ENCODE data around the gene OLFM4. TPM values are rescaled to one million over a fixed set of nuclear protein-coding genes. Genes with fewer than 3 reads are reported as not detected.

OLFM4 gene
- total and polyA plus RNA-seq, 5 experiments from 2014 or later, result not detected

GRCh38 chr13:53089951-53090350, 61.3 kb downstream of the OLFM4 start:
- Mint-ChIP-seq H3K36me3 (no peaks in the 10 kb centered on the region), H3K27me3 (peaks cover 0 to 7% (median 0%) of the 10 kb centered on the region in 5 donors), H3K4me1 (no peaks in the 10 kb centered on the region), H3K27ac (no peak overlapping the region), H3K9me3 (peaks cover 0 to 26% (median 7%) of the 10 kb centered on the region in 9 donors), H3K4me3 (no peak overlapping the region)
- POLR2A ChIA-PET, result no interaction called here
- ATAC-seq, result no peak
- DNase-seq, result no peak

GRCh38 chr13:53090461-53090860, 61.8 kb downstream of the OLFM4 start:
- no peak for ATAC-seq
- H3K4me3 Mint-ChIP-seq, result no peak overlapping the region
- peaks cover 0 to 26% (median 7%) of the 10 kb centered on the region in 9 donors for H3K9me3 Mint-ChIP-seq
- peaks cover 0 to 7% (median 0%) of the 10 kb centered on the region in 5 donors for H3K27me3 Mint-ChIP-seq
- no peak for DNase-seq
- H3K4me1 Mint-ChIP-seq, result no peaks in the 10 kb centered on the region
- H3K36me3 Mint-ChIP-seq, result no peaks in the 10 kb centered on the region
- POLR2A ChIA-PET, result no interaction called here
- no peak overlapping the region for H3K27ac Mint-ChIP-seq

DNA sequence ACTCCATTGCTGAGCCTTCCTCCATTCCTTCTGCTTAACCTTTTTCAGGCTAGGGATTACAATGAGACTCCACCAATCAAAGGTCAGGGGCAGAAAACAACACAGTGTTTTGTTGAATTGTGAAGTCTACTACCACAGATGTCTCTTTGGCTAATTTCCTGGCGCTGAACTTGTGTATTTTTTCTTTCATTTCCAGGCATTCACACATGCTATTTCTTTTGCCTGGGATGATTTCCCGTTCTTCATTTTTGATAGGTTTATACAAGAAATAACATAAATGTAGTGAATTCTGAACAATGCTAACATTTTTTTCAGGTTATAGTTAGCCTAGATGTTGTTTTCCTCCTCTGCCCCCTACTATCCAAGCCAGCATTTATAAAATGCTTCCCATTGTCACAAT, 64.3 kb downstream of the OLFM4 start:
- no peak overlapping the region for H3K4me3 Mint-ChIP-seq
- POLR2A ChIA-PET, result no interaction called here
- H3K9me3 Mint-ChIP-seq, result peaks cover 0 to 26% (median 7%) of the 10 kb centered on the region in 9 donors
- ATAC-seq (no peak), DNase-seq (no peak)
- H3K27me3 Mint-ChIP-seq, result peaks cover 0 to 7% (median 0%) of the 10 kb centered on the region in 5 donors
- H3K36me3 Mint-ChIP-seq, result no peaks in the 10 kb centered on the region
- no peak overlapping the region for H3K27ac Mint-ChIP-seq
- H3K4me1 Mint-ChIP-seq, result no peaks in the 10 kb centered on the region

GRCh38 chr13:53098455-53098854, 69.8 kb downstream of the OLFM4 start:
- peaks cover 0 to 15% (median 5%) of the 10 kb centered on the region in 5 donors for H3K27me3 Mint-ChIP-seq
- no peak for DNase-seq
- H3K9me3 Mint-ChIP-seq, result peaks cover 0 to 9% (median 6%) of the 10 kb centered on the region in 9 donors
- no peak overlapping the region for H3K4me3 Mint-ChIP-seq
- peaks cover 0 to 6% (median 0%) of the 10 kb centered on the region in 3 donors for H3K36me3 Mint-ChIP-seq
- POLR2A ChIA-PET, result no interaction called here
- no peak overlapping the region for H3K27ac Mint-ChIP-seq
- H3K4me1 Mint-ChIP-seq, result no peaks in the 10 kb centered on the region
- no peak for ATAC-seq

DNA sequence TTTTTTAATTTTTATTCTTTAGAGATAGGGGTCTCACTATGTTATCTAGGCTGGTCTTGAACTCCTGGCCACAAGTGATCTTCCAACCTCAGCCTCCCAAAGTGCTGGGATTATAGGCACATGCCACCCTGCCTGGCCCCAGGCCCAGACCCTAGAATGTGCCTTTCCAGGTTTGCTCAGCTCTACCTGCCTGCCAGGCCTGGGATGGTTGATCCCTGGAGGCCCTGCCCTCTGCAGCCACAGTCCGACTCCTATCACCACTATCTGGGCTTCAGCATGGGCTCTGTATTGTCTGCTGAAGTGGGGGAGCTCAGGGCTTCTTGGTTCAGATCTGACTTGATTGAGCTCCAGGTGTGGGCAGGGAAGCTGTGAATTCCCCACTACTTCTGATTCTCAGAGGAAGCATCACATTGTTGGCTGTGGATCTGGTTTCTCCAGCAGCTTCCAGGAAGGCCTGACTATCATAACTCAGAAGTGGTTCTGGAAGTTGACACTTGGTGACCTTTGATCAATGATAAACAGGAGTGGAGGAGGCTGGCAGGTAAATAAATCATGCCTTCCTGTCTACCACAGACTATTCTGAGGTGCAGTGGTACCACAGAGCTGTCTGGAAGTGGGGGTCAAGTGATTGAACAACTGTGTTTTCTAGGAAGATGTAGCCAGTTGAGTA, 71.9 kb downstream of the OLFM4 start:
- Mint-ChIP-seq H3K4me3 (no peak overlapping the region), H3K27me3 (peaks cover 0 to 15% (median 5%) of the 10 kb centered on the region in 5 donors), H3K36me3 (peaks cover 0 to 6% (median 0%) of the 10 kb centered on the region in 3 donors), H3K27ac (no peak overlapping the region), H3K4me1 (no peaks in the 10 kb centered on the region), H3K9me3 (peaks cover 0 to 9% (median 6%) of the 10 kb centered on the region in 9 donors)
- ATAC-seq (no peak), DNase-seq (no peak)
- POLR2A ChIA-PET, result no interaction called here

Other genes starting within 250 kb of the OLFM4 start
- not detected for gene PCDH8, start 180.2 kb upstream of the OLFM4 start, total RNA-seq
- gene PCDH8, start 180.2 kb upstream of the OLFM4 start, polyA plus RNA-seq, result not detected

Data from naive thymus-derived CD8-positive, alpha-beta T cell (primary cell).